Hepatocyte (in vitro differentiated cells): ENCODE results near the gene HNF4A. TPM values are rescaled to one million over a fixed set of nuclear protein-coding genes. Genes with fewer than 3 reads are reported as not detected.

ENCODE experiments used
- DNase-seq: peaks from one replicate; pipeline ENCODE4 v3.0.0-alpha.2; 2016; ENCODE audit warnings: low spot score
- H2AFZ ChIP-seq: fragments of 200-600 bp; sonication (generic); 2 replicates; pipeline ENCODE4 v1.6.0; 2016; ENCODE audit warnings: antibody characterized with exemption, mild to moderate bottlenecking
- H3K27ac ChIP-seq: fragments of 200-600 bp; sonication (generic); 2 replicates; pipeline ENCODE4 v1.5.1; 2016; ENCODE audit warnings: mild to moderate bottlenecking
- H3K27me3 ChIP-seq: fragments of 200-600 bp; sonication (generic); 2 replicates; pipeline ENCODE4 v1.6.1; 2016
- H3K36me3 ChIP-seq: fragments of 200-600 bp; sonication (generic); replicated peaks from 2 replicates; pipeline ENCODE4 v1.5.1; 2016; ENCODE audit warnings: low read depth; ENCODE audit not compliant: insufficient read depth
- H3K4me1 ChIP-seq: fragments of 200-600 bp; sonication (generic); 2 replicates; pipeline ENCODE4 v1.5.1; 2016; ENCODE audit warnings: mild to moderate bottlenecking, moderate library complexity; ENCODE audit not compliant: insufficient read depth
- H3K4me2 ChIP-seq: fragments of 200-600 bp; sonication (generic); 2 replicates; pipeline ENCODE4 v1.6.0; 2016
- H3K4me3 ChIP-seq: fragments of 200-600 bp; sonication (generic); 2 replicates; pipeline ENCODE4 v1.5.1; 2016; ENCODE audit warnings: mild to moderate bottlenecking
- H3K79me2 ChIP-seq: fragments of 200-600 bp; sonication (generic); 2 replicates; pipeline ENCODE4 v1.6.0; 2017; ENCODE audit warnings: mild to moderate bottlenecking
- H3K9me2 ChIP-seq: fragments of 200-600 bp; sonication (generic); replicated peaks from 2 replicates; pipeline ENCODE4 v1.6.0; 2017; ENCODE audit warnings: mild to moderate bottlenecking; ENCODE audit not compliant: insufficient read depth
- H3K9me3 ChIP-seq: fragments of 200-600 bp; sonication (generic); 2 replicates; pipeline ENCODE4 v1.5.1; 2016; ENCODE audit warnings: low read depth, mild to moderate bottlenecking
- H4K20me1 ChIP-seq: fragments of 200-600 bp; sonication (generic); 2 replicates; pipeline ENCODE4 v1.6.0; 2016; ENCODE audit warnings: mild to moderate bottlenecking; ENCODE audit not compliant: insufficient read depth, poor library complexity, severe bottlenecking
- CTCF ChIP-seq: fragments of 200-600 bp; sonication (generic); IDR thresholded peaks from 2 replicates; pipeline ENCODE4 v1.5.1; 2016; ENCODE audit warnings: antibody characterized with exemption, mild to moderate bottlenecking; ENCODE audit not compliant: poor library complexity
- EZH2 ChIP-seq: fragments of 200-600 bp; sonication (generic); IDR thresholded peaks from 2 replicates; pipeline ENCODE4 v1.6.1; 2016; ENCODE audit warnings: antibody characterized with exemption, mild to moderate bottlenecking, borderline replicate concordance
- EZH2phosphoT487 ChIP-seq: fragments of 200-600 bp; sonication (generic); IDR thresholded peaks from one replicate; pipeline ENCODE4 v1.6.1; 2018; ENCODE audit warnings: antibody characterized with exemption, mild to moderate bottlenecking, low read depth, moderate library complexity; ENCODE audit not compliant: unreplicated experiment, severe bottlenecking
- WGBS: methylation state at CpG from one replicate; pipeline ENCODE4 v1.1.6; 2016; ENCODE audit warnings: low lambda C conversion rate; ENCODE audit errors: missing lambda C conversion rate; 5-methylcytosine and 5-hydroxymethylcytosine counted together
- polyA plus RNA-seq: library from polyadenylated mRNA; unstranded; fragments of >200 nt; fragmentation: Nextera tagmentation; extraction: Ambion mirVana; gene quantifications from 2 replicates; pipeline ENCODE4 v1.2.1, GENCODE V29; 2016
- total RNA-seq: library from RNA; depleted of rRNA; stranded (reverse); fragments of >200 nt; gene quantifications from 2 replicates; pipeline ENCODE4 v1.2.3, GENCODE V29; 2014

Gene HNF4A
- total and polyA plus RNA-seq, 2 experiments from 2014 or later: 38.2 to 88.0 TPM

GRCh38 chr20:44310664-44311639 lies 44.5 kb upstream of the HNF4A start, which contains the start of gene FITM2:
Gene FITM2, minus strand, starts transcription at chr20:44311202. Its CDS starts 54 bp downstream, at chr20:44311148.
- H3K36me3 ChIP-seq: no peaks in the 10 kb centered on the region
- TF ChIP-seq EZH2 (no peak), CTCF (peak; percentile 95)
- no peaks in the 10 kb centered on the region for H4K20me1 ChIP-seq
- H3K4me1 ChIP-seq: peaks cover 11% of the 10 kb centered on the region
- 4% methylated on average over 61 of the region's 70 CpGs for WGBS
- H3K4me2 ChIP-seq: peak within 1 kb of the TSS; percentile 96
- peaks cover 22% of the 10 kb centered on the region for H3K79me2 ChIP-seq
- peak within 1 kb of the TSS; percentile 69 for H3K4me3 ChIP-seq
- DNase-seq: peak; percentile 99
- no peaks in the 10 kb centered on the region for H3K9me3 ChIP-seq
- no peaks in the 10 kb centered on the region for H3K27me3 ChIP-seq
- peak within 1 kb of the TSS; percentile 77 for H3K27ac ChIP-seq
- no peaks in the 10 kb centered on the region for H3K9me2 ChIP-seq
- H2AFZ ChIP-seq: peak within 1 kb of the TSS; percentile 88

- TF ChIP-seq EZH2: no peak
These were observed 40.6 kb upstream of the HNF4A start for GRCh38 chr20:44314870-44315269.

GRCh38 chr20:44319839-44320422 lies 35.6 kb upstream of the HNF4A start:
- H3K36me3 ChIP-seq: no peaks in the 10 kb centered on the region
- DNase-seq: no peak
- H3K27ac ChIP-seq: no peak overlapping the region
- H2AFZ ChIP-seq: no peak overlapping the region
- no peaks in the 10 kb centered on the region for H3K9me3 ChIP-seq
- H3K27me3 ChIP-seq: no peaks in the 10 kb centered on the region
- no peaks in the 10 kb centered on the region for H3K4me1 ChIP-seq
- H3K9me2 ChIP-seq: no peaks in the 10 kb centered on the region
- H3K4me2 ChIP-seq: no peak overlapping the region
- H3K4me3 ChIP-seq: no peak overlapping the region
- no peaks in the 10 kb centered on the region for H4K20me1 ChIP-seq
- TF ChIP-seq CTCF (no peak), EZH2phosphoT487 (no peak), EZH2 (no peak)
- H3K79me2 ChIP-seq: no peaks in the 10 kb centered on the region
- WGBS: 91% methylated on average over 2 of the region's 2 CpGs

More at GRCh38 chr20:44314870-44315269, 40.6 kb upstream of the HNF4A start:
- no peak overlapping the region for H2AFZ ChIP-seq
- H3K9me3 ChIP-seq: no peaks in the 10 kb centered on the region
- no peaks in the 10 kb centered on the region for H3K9me2 ChIP-seq
- H3K4me1 ChIP-seq: peaks cover 6% of the 10 kb centered on the region
- H3K4me3 ChIP-seq: no peak overlapping the region
- H3K4me2 ChIP-seq: no peak overlapping the region
- DNase-seq: no peak
- no peaks in the 10 kb centered on the region for H3K27me3 ChIP-seq
- H3K79me2 ChIP-seq: no peaks in the 10 kb centered on the region
- no peak overlapping the region for H3K27ac ChIP-seq
- no peaks in the 10 kb centered on the region for H4K20me1 ChIP-seq
- H3K36me3 ChIP-seq: no peaks in the 10 kb centered on the region

GRCh38 chr20:44324343-44324742 lies 31.2 kb upstream of the HNF4A start:
- Histone ChIP-seq H4K20me1 (no peaks in the 10 kb centered on the region), H3K4me3 (no peak overlapping the region), H3K27ac (no peak overlapping the region), H3K9me2 (no peaks in the 10 kb centered on the region), H3K9me3 (no peaks in the 10 kb centered on the region), H3K4me1 (peaks cover 6% of the 10 kb centered on the region), H3K4me2 (no peak overlapping the region), H3K36me3 (no peaks in the 10 kb centered on the region), H3K27me3 (no peaks in the 10 kb centered on the region), H3K79me2 (no peaks in the 10 kb centered on the region), H2AFZ (no peak overlapping the region)
- 40% methylated on average over 1 of the region's 1 CpG for WGBS
- no peak for DNase-seq
- TF ChIP-seq EZH2phosphoT487 (no peak), EZH2 (no peak), CTCF (no peak)
